Measurements from ENCODE around the gene CACNG1.

The CACNG1 gene, protein sequence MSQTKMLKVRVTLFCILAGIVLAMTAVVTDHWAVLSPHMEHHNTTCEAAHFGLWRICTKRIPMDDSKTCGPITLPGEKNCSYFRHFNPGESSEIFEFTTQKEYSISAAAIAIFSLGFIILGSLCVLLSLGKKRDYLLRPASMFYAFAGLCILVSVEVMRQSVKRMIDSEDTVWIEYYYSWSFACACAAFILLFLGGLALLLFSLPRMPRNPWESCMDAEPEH

DNA sequence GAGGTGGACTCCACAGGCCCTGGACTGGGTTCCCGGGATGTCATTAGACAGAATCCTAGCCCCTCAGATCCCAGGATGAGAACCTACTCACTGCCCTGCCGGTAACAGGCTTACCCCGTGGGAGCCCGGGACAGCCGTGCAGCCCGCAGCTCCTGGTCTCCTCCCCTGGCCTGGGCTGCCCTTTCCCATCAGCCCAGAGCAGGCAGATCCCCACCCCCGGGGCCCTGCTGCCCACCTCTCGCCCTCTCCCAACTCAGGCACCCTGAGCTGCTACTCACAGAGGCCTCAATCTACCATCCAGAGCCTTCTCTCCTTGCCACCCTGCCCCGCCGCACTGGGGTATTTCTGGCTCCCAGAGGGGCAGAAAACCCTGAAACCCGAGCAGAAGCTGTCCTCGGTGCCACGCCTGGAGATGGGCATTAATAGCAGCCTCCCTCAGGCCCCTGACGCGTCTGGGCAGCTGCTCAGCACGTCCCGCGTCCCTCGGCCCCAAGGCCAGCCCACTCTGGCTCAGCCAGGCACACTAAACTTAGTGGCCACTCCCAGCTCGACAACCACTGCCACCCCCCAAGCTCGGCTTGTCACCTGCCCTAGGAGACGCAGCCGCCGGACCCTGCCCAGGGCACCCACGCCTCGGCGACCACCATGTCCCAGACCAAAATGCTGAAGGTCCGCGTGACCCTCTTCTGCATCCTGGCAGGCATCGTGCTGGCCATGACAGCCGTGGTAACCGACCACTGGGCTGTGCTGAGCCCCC lies at the start of gene CACNG1:
Gene CACNG1 (plus strand): TSS at position 539 of the 757 bp plus-strand sequence. CDS start 107 bp downstream, at position 646.
- no peak for DNase-seq

DNA sequence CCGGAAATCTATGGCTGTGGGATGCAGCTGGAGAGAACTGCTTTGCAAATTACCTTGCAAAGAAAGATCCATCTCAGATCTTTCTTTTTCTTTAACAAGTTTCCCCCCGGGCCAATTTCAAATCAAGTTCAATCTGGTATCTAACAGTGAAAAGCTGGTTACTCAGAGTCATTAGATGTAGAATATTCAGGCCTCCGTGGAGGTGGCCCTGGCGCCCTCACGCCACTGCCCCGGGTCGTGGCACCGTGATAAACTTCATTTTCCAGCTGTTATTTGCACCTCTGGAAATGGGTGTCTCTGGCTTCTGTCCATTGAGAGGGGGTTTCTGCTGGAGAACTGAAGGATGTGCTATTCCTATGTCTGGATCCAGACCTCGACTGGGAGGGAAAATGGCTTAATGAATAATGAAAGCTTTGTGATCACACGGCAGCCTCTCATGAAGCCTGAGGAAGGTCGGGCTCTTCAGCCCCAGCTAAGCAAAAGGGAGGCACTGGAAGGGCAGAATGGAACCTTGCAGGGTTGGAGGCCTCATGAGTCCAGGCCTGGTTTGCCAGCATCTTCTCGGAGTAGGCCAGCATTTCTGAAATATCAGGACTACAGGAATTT lies 49.3 kb upstream of the CACNG1 start:
- DNase-seq, result no peak

DNA sequence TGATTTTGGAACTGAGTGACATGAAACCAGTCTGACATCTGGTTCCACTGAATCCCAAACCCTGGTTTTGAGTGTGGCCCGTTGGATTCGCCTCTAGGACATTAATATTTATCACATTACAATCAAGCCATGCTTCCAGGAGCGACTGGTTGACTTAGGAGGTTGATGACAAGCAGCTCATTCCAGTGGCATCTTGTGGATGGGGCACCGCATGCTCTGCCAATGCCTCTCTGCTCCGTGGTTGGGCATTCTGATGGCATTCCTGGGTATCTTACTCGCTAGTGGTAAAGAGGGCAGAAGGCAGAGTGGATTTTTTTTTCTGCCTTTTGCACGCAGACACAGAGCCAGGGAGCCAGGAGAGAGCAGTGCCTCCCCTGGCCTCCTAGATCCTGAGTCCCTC lies 48.4 kb upstream of the CACNG1 start:
- DNase-seq, result no peak

DNA sequence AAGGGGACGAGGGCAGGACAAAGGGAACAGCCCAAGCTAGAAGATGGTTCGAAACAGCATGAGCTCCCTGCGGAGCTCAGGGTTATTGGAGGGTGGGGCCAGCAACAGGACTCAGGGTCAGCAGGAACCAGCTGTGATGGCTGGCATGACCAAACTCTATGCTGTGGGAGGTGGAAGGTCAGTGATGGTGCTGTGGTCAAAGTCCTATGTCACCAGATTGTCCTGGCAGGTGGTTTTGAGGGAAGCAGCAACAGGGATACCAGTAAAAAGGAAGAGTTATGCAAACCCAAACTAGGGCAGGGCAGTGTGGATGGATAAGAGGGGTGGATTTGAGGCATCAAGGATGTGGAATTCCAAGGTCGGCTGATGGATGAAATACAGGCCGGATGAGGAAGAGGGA lies 47.4 kb upstream of the CACNG1 start:
- DNase-seq, result no peak

DNA sequence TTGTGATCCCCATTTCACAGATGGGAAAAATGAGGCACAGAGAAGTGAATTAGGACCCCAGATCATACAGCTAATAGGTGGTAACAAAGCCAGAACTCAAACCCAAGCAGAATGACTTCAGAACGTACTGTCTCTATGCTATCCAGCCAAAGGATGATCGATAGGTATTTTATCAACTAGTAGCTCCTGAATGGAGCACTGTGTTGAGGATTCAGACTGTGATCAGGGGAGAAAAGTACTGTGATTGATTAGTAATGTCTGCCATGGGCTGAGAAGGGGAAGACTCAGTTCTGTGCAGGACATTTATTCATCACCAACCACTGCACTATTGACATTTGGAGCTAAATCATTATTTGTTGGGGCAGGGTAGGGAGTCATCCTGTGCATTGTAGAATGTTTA lies 41.1 kb upstream of the CACNG1 start:
- DNase-seq, result no peak

DNA sequence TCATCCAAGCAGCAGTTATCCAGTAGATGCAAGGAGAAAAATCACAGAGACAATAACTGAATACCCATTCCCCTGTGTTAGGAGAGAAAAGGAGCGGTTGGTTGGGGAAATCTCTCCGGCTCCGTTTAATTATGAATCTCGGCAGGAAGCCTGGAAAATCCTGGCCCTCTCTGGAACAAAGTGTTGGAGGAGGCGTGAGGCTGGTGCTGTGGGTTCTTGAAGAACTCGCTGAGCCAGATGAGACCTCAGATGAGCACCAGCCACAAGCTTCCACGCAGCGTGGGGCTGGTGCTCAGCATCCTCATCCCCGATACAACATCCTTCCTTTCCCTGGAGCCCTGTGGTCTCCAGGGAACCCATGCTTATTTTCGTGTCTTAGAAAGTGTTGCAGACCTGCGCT lies 40.2 kb upstream of the CACNG1 start:
- DNase-seq, result no peak

DNA sequence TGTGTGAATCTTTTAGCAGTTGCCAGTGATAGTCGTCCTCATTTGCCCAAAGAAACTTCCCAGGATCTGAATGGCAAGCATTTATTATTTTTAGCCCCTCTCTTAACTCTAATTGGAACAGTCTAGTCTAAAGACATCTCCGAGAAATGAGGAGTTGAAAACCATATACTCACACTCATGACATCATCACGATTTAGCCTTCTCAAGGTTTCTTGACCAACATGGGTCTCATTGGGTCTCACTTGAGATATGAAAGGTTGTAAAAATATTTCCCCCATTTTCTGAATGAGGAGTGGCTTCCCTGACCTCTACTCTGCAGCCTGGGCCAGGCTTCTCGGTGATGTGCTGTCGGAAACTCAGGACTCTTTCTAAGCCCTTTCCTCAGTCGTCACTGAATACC lies 37.1 kb upstream of the CACNG1 start:
- no peak for DNase-seq

DNA sequence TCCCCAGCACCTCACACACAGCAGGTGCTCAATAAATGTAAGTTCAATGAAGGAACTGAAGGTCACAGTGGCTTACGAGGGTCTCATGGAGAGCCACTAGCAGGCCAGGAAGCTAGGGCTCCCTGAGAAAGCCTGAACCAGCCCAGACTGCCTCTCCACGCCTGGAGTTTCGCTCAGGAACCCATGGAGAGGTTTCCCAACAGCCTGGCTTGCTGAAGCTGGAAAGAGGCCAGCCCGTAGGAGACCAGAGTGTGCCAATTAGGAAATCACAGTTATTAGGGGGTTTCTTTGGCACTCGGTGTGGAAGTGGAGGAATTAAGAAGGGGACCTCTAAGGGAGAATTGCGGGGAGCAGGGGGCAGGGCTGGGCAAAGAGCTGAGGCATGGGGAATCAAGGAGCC lies 36.3 kb upstream of the CACNG1 start:
- no peak for DNase-seq

DNA sequence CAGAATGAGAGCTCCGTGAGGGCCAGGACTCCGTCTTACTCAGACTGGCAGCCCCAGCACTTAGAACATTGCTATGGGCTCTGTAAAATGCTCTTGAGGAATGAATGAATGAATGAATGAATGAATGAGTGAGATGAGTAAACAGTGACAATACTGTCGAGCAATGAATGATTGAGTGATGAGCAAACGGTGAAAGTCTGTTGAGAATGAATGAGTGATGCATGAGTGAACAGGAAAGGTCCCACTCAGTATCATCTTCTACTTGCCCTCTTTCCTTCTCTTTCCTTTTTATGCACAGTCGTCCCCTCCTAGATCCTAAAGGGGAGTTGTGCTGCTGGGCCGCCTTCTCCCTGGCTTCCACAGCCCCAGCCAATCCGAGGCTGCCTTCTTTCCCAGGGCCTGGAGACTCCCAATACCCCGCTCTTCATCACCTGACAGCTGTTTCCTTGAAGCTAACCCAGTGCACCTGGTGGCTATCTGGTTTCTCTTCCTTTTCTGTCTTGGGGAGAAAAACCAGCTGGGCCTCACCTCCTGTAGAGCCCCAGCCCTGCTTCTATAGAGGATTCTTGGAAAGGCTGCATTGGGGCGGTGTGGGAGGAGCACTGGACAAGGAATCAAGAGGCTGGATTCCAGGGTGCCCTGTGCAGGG lies 32.7 kb upstream of the CACNG1 start:
- no peak for DNase-seq

DNA sequence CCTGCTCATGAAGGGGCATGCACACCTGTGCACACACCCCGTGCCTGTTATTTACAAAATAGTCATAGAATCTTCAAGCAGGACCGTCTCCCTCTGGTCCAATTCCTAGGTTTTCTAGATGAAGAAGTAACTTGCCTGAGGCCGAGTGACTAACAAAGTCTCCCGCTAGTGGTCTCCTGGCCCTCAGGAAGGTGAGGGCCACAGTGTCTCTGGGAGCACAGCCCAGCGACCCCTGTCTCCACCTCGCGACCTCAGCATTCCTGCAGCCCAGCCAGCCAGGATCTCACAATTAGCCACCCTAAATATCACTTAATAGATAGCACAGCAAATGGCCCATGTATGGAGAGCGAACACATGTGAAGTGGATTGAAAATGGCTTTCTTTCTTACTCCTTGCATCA lies 30.5 kb upstream of the CACNG1 start:
- no peak for DNase-seq

DNA sequence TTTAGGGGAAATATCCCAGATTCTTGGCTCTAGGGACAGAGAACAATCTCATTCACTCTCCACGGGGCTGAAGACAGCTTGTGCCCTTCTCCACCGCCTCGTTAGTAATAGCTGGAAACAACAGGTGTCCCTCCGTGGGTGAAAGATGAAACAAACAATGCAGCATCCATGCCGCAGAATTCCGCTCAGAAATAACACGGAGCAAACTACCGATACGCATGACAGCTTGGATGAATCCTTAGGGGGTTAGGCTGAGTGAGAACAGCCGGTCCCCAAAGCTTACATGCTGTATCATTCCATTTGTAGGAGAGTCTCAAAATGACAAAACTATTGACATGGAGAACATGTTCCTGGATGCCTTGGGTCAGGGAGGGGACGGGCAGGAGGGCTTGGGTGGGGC lies 29.4 kb upstream of the CACNG1 start:
- DNase-seq, result no peak

DNA sequence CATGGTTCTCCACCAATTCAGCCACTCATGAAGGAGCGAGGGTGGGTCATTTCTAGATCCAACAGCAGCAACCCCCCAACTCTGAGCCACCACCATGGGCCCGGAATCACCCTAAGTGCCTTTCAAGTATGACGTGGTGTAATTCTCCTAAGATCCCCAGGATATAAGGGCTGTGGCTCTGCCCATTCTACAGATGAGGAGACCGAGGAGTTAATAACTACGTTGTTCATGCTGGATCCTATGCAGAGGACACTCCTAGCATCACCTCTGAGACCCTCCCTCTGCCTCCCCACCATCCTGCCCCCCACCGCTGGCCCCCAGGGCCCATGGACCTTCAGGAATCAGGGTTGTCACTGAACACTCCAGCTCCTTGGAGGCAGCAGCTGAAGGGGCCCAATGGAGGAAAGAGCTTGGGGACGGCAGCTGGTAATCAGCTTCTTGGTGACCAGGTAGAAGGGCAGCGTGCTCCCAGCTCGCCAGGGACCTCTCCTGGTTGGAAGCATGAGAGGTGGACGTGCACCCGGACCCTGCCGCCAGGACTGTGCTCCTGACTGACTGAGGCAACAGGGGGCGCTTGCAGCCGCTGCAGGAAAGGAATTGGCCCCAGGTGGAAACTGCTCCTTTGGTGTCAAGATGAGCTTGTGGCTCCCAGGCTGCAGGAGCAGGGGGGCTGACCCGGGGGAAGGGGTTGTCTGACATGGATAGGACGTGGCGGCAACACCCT lies 28.2 kb upstream of the CACNG1 start:
- DNase-seq, result no peak

DNA sequence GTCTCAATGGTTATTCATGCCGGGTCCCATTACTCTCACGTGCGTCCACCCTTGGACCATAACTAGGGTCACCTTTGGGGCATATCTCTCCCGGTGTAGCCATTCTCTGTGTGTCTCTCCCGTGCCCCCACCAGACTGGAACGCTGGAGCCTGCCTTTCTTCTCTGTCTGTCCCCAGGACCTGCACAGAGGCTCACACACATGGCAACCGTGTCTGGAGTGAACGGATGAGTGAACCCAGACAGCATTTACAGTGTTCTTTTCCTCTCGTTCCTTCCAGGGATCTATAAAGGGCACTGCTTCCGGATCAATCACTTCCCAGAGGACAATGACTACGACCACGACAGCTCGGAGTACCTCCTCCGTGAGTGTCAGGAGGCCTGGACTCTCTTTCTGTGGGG lies 26.4 kb upstream of the CACNG1 start:
- DNase-seq, result no peak

DNA sequence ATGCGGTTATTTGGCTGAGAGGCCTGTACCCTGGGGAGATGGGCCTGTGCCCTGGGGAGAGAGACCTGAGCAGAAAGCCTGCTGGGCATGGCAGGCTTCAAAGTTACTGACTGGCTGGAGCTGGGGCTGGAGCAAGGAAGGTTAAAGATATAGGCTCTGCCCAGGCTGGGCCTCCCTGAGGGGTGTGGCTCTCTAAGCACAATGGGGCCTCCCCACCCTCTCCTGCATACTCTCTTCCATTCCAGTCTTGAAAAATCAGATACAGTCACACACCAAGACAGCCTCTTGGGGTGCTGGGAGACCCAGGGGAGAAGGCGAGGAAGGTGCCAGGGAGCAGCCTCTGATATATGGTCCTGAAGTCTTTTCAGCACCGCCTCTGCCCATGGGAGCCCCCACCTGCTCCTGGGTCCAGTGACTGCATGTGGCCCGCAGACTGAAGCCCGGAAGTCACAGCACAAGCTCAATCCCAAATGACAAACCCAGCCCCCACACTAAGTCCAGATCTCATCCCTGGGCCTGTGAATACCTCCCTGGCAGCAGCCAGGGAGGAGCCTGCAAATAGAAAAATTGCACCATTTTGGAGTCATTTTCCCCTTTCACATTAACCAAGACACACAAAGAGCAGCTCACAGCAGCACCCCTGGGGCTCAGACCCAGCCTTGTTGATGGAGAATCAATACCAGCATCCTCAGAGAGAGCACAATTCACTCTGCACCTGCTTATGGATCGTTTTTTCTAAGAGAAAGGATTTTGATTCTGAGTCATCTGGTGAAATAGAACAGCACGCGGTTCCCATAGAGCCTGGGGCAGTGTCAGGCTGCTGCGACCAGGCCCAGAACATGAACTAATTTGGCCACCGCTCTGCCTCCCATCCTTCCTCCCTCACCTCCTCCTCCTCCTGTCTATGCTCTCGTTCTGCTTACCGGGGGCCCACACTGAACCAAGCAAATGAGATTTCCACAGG lies 25.6 kb upstream of the CACNG1 start:
- DNase-seq, result no peak

DNA sequence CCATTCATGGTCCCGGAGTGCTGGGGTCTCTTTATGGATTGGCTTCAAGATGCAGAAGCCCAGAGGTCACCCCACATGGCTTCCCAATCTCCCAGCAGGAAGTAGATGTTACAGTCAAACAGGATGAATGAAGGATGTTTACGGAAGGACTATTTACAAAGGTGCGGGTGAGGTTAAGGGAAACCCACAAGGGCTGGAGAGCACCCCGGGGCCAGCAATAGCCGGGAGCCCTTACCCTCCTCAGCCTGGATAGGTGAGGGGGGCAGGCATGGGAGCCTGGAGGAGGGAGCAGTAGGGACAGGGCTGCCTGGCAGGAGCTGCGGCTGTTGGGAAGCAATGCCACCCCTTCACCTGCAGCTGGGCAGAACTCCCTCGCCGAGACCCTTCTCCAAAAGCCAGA lies 24.5 kb upstream of the CACNG1 start:
- DNase-seq, result no peak

DNA sequence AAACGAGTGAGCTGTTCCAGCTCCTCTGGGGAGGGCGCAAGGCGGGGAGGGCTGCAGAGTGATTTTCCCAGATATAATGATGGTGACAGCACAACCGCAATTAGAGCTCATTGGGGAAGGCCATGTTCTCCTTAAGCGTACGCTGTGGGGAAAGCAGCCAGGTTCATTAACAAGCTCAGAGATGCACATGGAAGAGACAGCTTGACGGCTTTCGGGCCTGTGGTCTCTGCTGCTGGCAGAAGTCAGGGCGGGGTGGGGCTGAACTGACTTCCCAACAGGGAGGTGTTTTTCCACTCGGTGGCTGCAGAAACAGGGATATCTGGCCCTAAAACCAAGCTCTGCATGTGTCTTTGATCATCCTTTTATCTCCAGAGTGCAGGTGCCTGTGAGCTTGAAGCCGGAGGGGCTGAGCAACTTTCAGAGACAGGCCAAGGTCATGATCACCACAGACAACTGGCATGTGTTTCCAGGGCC lies 24.0 kb upstream of the CACNG1 start:
- no peak for DNase-seq

DNA sequence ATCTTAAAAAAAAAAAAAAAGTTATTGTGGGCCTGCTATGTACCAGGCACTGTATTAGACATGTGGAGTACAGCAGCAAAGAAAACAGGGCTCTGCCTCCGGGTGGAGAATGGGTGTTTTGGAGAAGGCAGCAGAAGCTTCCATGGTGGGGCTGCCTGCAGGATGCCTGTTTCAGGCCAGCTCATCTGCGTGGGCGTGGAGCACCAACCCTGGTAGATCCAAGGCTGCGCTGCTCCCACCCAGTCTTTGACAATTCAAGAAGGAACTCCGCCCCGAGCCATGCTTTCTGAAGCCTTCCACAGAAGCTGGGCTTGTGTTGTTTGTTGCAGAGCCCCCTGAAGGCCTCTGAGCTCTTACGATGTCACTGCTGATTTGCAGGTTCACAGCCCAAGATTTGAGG lies 23.2 kb upstream of the CACNG1 start:
- DNase-seq, result no peak

DNA sequence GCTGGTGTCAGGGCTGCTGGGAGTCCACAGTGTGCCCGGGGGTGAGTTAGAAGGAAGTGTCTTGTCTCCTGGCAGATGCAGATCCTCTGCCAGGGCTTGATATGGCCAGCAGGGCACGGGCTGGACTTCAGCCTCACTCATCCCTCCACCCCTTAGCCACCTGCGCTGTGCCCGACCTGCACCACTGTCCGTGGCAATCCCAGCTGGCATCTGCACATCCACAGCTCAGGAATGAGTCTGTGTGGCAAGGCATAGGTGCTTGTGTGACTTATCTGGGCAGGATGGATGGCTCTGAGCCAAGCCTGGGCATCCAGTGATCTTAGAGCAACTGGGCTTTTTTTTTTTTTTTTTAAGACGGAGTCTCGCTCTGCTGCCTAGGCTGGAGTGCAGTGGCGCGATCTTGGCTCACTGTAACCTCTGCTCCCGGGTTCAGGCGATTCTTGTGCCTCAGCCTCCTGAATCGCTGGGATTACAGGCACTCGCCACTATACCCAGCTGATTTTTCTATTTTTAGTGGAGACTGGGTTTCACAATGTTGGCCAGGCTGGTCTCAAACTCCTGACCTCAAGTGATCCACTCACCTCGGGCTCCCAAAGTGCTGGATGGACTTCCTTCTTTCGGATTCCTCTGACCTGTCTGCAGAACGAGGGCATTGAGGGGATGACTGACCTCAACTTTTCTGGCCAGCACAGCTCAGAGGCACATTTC lies 22.5 kb upstream of the CACNG1 start:
- DNase-seq, result no peak

DNA sequence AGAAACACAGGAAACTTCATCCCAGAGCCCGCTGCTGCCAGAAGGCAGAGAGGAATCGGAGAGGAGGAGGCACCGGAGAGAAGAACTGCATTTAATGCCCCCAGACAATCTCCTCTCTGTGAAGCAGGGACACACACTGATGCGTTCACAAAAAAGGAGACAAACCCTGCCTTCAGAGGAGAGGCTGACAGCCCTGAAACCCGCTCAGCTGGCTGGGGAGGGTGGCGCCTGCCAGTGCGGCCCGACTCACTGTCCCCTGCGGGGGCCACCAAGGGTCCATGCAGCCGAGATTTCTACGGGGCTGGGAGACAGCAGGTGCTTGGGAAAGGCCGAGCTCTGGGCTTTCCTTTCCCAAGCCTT lies 21.9 kb upstream of the CACNG1 start:
- DNase-seq, result no peak

DNA sequence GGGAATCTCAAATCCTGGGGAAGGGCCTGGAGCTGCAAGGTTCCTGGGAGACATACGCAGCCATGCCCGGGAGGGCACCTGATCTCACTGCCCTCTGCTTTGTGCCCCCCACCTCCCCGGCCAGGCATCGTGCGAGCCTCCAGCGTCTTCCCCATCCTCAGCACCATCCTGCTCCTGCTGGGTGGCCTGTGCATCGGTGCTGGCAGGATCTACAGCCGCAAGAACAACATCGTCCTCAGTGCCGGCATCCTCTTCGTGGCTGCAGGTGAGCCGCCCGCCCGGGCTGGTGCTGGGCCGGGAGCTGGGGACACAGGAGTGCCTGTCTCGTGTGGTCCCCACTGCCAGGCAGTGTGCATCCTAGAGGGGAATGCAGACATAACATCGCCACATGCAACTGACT lies 19.6 kb upstream of the CACNG1 start:
- DNase-seq, result no peak

DNA sequence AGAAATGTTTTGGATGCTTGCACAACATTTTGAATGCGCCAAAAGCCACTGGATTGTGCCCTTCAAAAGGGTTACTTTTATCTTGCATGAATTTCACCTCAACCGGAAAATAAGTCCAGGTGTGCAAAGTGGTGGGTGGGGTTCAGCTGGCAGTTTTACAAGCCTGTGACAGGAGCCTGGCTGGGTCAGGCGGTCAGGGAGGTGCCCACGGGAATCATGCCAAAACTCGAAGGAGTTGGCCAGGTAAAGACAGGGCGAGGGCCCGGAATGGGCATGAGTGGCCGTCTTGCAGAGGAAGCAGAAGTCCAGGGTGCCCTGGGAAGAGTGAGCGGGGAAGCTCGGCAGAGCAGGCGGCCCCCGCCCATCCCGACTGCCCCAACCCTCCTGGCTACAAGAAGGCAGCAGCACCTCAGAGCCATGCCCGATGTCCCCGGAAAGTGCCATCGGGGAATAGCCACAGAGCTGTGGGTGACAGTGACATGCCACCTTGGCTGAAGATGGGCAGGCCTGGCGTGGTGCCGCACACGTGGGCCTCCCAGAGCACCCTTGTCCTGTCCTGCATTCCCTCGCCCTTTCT lies 19.1 kb upstream of the CACNG1 start:
- no peak for DNase-seq
